IMR-90 (cell line): ENCODE measurements around the gene GPLD1. TPM values are rescaled to one million over a fixed set of nuclear protein-coding genes. Genes with fewer than 3 reads are reported as not detected.

Experiments
- ATAC-seq: fragments of 200-7000 bp; cut with Tn5 transposase; 2 replicates; pipeline ENCODE4 v1.9.1; 2020; ENCODE audit warnings: low read depth, mild to moderate bottlenecking, moderate library complexity
- BruUV-seq: library from RNA; stranded (reverse); fragments of 400-500 nt; replicated peaks from 2 replicates; lab custom pipeline; 2021; lab: Mats Ljungman, UMichigan
- CTCF ChIA-PET: fragments of 300-600 bp; formaldehyde crosslinking; extraction: SDS; loops from one replicate; lab custom pipeline; 2021; ENCODE audit warnings: antibody characterized with exemption; lab: Yijun Ruan, JAX
- POLR2A ChIA-PET: fragments of 300-600 bp; sonication (Branson Sonifier 250); formaldehyde crosslinking; loops from one replicate; lab custom pipeline; 2022; ENCODE audit warnings: antibody characterized with exemption; ENCODE audit not compliant: unreplicated experiment; lab: Charles Lee
- DNase-seq: peaks from one replicate; pipeline ENCODE4 v3.0.0; 2013
- H2AFZ ChIP-seq: replicated peaks from 2 replicates; pipeline ENCODE3; 2013; ENCODE audit warnings: low read length, mild to moderate bottlenecking; ENCODE audit not compliant: poor library complexity
- H2AK5ac ChIP-seq: 2 replicates; pipeline ENCODE4 v1.6.1; 2013; ENCODE audit warnings: low read depth, low read length, inconsistent platforms
- H2AK9ac ChIP-seq: replicated peaks from 2 replicates; pipeline ENCODE3; 2013; ENCODE audit warnings: mild to moderate bottlenecking, low read depth, low read length, moderate library complexity; ENCODE audit not compliant: poor library complexity
- H2BK120ac ChIP-seq: 2 replicates; pipeline ENCODE4 v1.6.1; 2013; ENCODE audit warnings: low read depth, low read length, inconsistent platforms
- H2BK15ac ChIP-seq: 3 replicates; pipeline ENCODE4 v1.6.1; 2013; ENCODE audit warnings: low read depth, low read length, inconsistent platforms
- H2BK20ac ChIP-seq: 2 replicates; pipeline ENCODE4 v1.6.1; 2013; ENCODE audit warnings: low read depth, mild to moderate bottlenecking, inconsistent platforms, low read length, moderate library complexity
- H2BK5ac ChIP-seq: 2 replicates; pipeline ENCODE4 v1.6.1; 2013; ENCODE audit warnings: mild to moderate bottlenecking, low read depth, low read length, inconsistent platforms; ENCODE audit not compliant: poor library complexity, severe bottlenecking
- H3K14ac ChIP-seq: replicated peaks from 2 replicates; pipeline ENCODE4 v1.6.1; 2013; ENCODE audit warnings: low read depth, low read length, inconsistent platforms
- H3K18ac ChIP-seq: 2 replicates; pipeline ENCODE4 v1.6.1; 2013; ENCODE audit warnings: low read depth, low read length, control low read depth
- H3K23ac ChIP-seq: 2 replicates; pipeline ENCODE4 v1.6.1; 2013; ENCODE audit warnings: low read depth, low read length, inconsistent platforms
- H3K27ac ChIP-seq: 2 replicates; pipeline ENCODE4 v1.5.1; 2013; ENCODE audit warnings: mild to moderate bottlenecking, control low read depth, low read length; ENCODE audit not compliant: insufficient read depth
- H3K27me3 ChIP-seq: 2 replicates; pipeline ENCODE4 v1.6.1; 2013; ENCODE audit warnings: low read length; ENCODE audit not compliant: control insufficient read depth, insufficient read depth
- H3K36me3 ChIP-seq: 2 replicates; pipeline ENCODE4 v1.6.1; 2013; ENCODE audit warnings: low read length, mixed read lengths; ENCODE audit not compliant: control insufficient read depth, insufficient read depth
- H3K4ac ChIP-seq: 2 replicates; pipeline ENCODE4 v1.6.1; 2013; ENCODE audit warnings: low read depth, low read length, inconsistent platforms
- H3K4me1 ChIP-seq: 2 replicates; pipeline ENCODE4 v1.6.1; 2013; ENCODE audit warnings: low read length, mixed read lengths; ENCODE audit not compliant: control insufficient read depth, insufficient read depth
- H3K4me2 ChIP-seq: 2 replicates; pipeline ENCODE4 v1.6.1; 2013; ENCODE audit warnings: low read depth, mild to moderate bottlenecking, control low read depth, low read length, moderate library complexity
- H3K4me3 ChIP-seq: 2 replicates; pipeline ENCODE4 v1.5.1; 2013; ENCODE audit warnings: low read depth, mild to moderate bottlenecking, control low read depth, low read length, moderate library complexity; ENCODE audit not compliant: insufficient read depth
- H3K56ac ChIP-seq: 2 replicates; pipeline ENCODE4 v1.6.1; 2013; ENCODE audit warnings: low read length, inconsistent platforms; ENCODE audit not compliant: insufficient read depth; ENCODE audit errors: extremely low read depth
- H3K79me1 ChIP-seq, 2 experiments: 2 replicates each; pipeline ENCODE4 v1.6.1; 2013; ENCODE audit warnings: low read length in 2 of 2, inconsistent platforms in 1 of 2, low read depth in 1 of 2
- H3K9ac ChIP-seq: 2 replicates; pipeline ENCODE4 v1.6.1; 2013; ENCODE audit warnings: low read depth, low read length, control low read depth
- H3K9me1 ChIP-seq: 2 replicates; pipeline ENCODE4 v1.6.1; 2013; ENCODE audit warnings: low read length, inconsistent platforms; ENCODE audit not compliant: insufficient read depth
- H3K9me3 ChIP-seq: 2 replicates; pipeline ENCODE4 v1.6.1; 2013; ENCODE audit warnings: low read length; ENCODE audit not compliant: control insufficient read depth, insufficient read depth
- H4K20me1 ChIP-seq: 2 replicates; pipeline ENCODE4 v1.6.1; 2013; ENCODE audit warnings: low read length, inconsistent platforms; ENCODE audit not compliant: insufficient read depth
- H4K5ac ChIP-seq: 2 replicates; pipeline ENCODE4 v1.6.1; 2013; ENCODE audit warnings: mild to moderate bottlenecking, low read depth, low read length, control low read depth
- H4K8ac ChIP-seq, 2 experiments: 2 replicates each; pipeline ENCODE4 v1.6.1; 2013; ENCODE audit warnings: low read depth in 2 of 2, low read length in 2 of 2, control low read depth in 1 of 2, inconsistent platforms in 1 of 2
- H4K91ac ChIP-seq: 2 replicates; pipeline ENCODE4 v1.6.1; 2013; ENCODE audit warnings: low read depth, low read length, inconsistent platforms; ENCODE audit not compliant: insufficient read depth
- POLR2A ChIP-seq: IDR thresholded peaks from 2 replicates; pipeline ENCODE4 v1.6.1; 2012; ENCODE audit warnings: mild to moderate bottlenecking, low read depth, low read length
- WGBS, 2 experiments: methylation state at CpG; one replicate each; pipeline versions ENCODE4 v1.1.5 to v1.1.7; 2013; ENCODE audit warnings: missing lambda C conversion rate in 2 of 2; ENCODE audit not compliant: insufficient read length in 1 of 2; ENCODE audit errors: extremely low coverage in 2 of 2; 5-methylcytosine and 5-hydroxymethylcytosine counted together
- dilution Hi-C: fragments of 300-500 bp; cut with HindIII; formaldehyde crosslinking; loops from one replicate; pipeline ENCODE4 v1.14.3; 2018; ENCODE audit warnings: low sequenced_read_pairs; ENCODE audit not compliant: unreplicated experiment
- in situ Hi-C: fragments of 300-500 bp; cut with MboI; formaldehyde crosslinking; loops from 3 replicates; pipeline ENCODE4 v1.14.3; 2019; ENCODE audit warnings: low sequenced_read_pairs, inconsistent platforms, mixed read lengths
- intact Hi-C: fragments of 100-400 bp; cut with micrococcal nuclease; formaldehyde crosslinking; loops from 2 replicates; pipeline ENCODE4 v1.10.0; 2022
- polyA plus RNA-seq, 3 experiments: library from polyadenylated mRNA; depleted of rRNA; stranded (reverse); fragments of >200 nt; gene quantifications; 2 replicates each; pipeline ENCODE4 v1.2.3, GENCODE V29; 2012; ENCODE audit warnings: low replicate concordance in 1 of 3
- total RNA-seq: library from RNA; depleted of rRNA; stranded (reverse); fragments of >200 nt; gene quantifications from 2 replicates; pipeline ENCODE4 v1.2.3, GENCODE V29; 2012

Gene GPLD1
- total and polyA plus RNA-seq, 2 of the 4 experiments (the other 2 are of a cell fraction), result 0.05 to 0.18 TPM

DNA sequence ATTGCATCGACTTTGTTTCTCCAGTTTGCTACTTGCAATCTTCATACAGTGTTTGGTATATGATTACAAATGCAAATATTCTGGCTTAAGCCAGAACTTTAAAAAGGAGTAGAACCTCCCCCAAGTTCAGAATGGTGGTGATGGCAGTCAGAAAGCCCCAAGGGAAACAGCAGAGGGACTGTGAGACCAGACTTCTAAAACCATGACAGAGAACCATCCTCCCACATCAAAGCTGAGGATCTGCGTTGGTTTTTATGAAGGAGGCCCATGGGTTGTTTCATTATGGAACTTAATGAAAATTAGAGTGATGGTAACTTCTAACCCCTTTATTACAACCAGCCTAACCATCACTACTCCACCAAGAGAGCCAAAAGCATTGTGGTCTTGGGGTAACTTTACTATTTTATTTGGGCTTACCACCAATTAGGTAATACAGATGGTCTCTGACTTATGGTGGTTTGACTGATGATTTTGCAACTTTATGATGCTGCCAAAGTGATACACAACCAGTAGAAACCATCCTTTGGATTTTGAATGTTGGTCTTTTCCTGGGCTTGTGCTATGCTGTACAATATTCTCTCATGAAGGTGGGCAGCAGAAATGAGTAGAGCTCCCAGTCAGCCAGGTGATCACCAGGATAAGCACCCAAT lies 97.5 kb downstream of the GPLD1 start:
- Histone ChIP-seq H4K20me1 (no peaks in the 10 kb centered on the region), H3K36me3 (no peaks in the 10 kb centered on the region), H3K4me2 (no peak overlapping the region), H3K18ac (no peak overlapping the region), H2BK15ac (no peak overlapping the region), H2BK20ac (no peak overlapping the region), H3K27ac (no peak overlapping the region), H2BK120ac (no peak overlapping the region), H3K9me3 (no peaks in the 10 kb centered on the region; the same call in 1 of the 2 replicates), H3K56ac (no peak overlapping the region), H2AFZ (no peak overlapping the region), H2BK5ac (no peak overlapping the region), H3K4ac (no peak overlapping the region), H4K5ac (no peak overlapping the region), H2AK5ac (no peak overlapping the region), H3K9me1 (no peaks in the 10 kb centered on the region), H2AK9ac (no peak overlapping the region), H4K91ac (no peak overlapping the region), H3K23ac (no peak overlapping the region), H3K9ac (no peak overlapping the region), H3K79me1 (no peaks in the 10 kb centered on the region), H3K27me3 (no peaks in the 10 kb centered on the region), H3K4me3 (no peak overlapping the region), H3K4me1 (peaks cover 5% of the 10 kb centered on the region), H3K14ac (no peak overlapping the region), H4K8ac (no peak overlapping the region)
- in situ Hi-C loops (no loop called here), dilution Hi-C loops (no loop called here), intact Hi-C loops (no loop called here)
- no peak for DNase-seq
- POLR2A ChIA-PET, result no interaction called here
- no CpG with 5 or more reads among the region's 2 CpGs for WGBS, 2 experiments
- no TSS peak for BruUV-seq
- no peak for TF ChIP-seq POLR2A
- ATAC-seq, result no peak
- CTCF ChIA-PET, result no interaction called here
